ENCODE measurements around the gene SHISA5.

Gene SHISA5

DNA sequence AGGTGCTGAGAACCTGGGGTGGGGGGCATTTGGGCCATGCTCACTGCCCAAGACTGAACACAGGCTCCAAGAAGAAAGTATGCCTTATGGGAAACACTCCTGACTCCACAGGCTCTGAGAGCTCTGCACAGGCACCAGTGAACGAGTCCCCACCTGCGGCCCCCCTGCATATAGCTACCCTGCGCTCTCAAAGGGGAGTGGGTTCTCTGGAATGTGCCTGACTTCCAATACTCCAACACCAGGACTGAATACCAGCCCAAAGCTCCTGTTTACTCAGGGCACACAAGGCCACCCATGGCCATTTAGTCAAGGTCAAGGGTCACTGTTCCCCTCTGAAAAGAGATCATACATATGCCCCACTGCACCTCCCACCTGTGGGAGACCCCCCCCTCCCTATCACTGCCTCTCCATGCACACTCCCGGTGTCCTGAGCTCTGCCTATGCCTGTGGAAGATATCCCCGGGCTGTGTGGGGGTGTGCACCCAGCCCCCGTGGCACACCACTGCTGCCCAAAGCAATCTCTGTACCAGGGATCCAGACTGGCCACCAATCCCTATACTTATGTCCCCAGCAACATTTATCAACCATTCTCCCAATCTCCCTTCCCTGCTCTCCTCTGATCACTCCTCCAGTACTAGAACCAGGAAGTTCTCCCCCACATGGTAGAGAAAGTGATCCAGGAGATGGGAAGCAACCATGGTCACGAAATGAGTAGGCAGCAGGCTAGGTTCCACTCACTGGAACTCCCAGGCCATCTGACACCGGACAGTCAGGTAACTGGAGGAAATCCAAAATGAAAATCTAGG, 72.5 kb downstream of the SHISA5 start:
- Mint-ChIP-seq H3K36me3 (ENCODE audit: low read depth) (peaks cover 5% of the 10 kb centered on the region), H3K27me3 (ENCODE audit: low read depth, poor library complexity) (no peaks in the 10 kb centered on the region)
- TF ChIP-seq, protein P1, sequence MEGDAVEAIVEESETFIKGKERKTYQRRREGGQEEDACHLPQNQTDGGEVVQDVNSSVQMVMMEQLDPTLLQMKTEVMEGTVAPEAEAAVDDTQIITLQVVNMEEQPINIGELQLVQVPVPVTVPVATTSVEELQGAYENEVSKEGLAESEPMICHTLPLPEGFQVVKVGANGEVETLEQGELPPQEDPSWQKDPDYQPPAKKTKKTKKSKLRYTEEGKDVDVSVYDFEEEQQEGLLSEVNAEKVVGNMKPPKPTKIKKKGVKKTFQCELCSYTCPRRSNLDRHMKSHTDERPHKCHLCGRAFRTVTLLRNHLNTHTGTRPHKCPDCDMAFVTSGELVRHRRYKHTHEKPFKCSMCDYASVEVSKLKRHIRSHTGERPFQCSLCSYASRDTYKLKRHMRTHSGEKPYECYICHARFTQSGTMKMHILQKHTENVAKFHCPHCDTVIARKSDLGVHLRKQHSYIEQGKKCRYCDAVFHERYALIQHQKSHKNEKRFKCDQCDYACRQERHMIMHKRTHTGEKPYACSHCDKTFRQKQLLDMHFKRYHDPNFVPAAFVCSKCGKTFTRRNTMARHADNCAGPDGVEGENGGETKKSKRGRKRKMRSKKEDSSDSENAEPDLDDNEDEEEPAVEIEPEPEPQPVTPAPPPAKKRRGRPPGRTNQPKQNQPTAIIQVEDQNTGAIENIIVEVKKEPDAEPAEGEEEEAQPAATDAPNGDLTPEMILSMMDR (IDR thresholded peaks at IDR 0.05): no peak

DNA sequence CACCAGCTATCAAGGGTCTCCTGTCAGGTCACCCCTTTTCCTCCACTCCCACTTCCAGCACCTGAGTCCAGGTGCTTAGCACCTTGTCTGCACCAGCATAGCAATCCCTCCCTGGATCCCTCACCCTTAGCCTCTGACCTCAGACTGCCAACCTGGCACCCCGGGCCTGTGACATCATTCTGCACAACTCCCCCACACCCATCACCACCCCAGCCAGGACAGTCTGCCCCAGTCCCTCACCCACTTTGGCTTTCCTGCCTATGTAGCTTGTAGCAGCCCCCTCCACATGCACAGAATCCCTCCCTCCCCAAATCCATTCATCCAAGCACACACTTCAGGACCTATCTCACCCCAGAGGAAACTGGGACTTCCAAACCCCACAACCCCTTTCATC, 73.3 kb downstream of the SHISA5 start:
- Mint-ChIP-seq H3K9me3 (no peaks in the 10 kb centered on the region), H3K27ac (no peak overlapping the region), H3K36me3 (ENCODE audit: low read depth) (peaks cover 5% of the 10 kb centered on the region), H3K4me1 (peaks cover 46% of the 10 kb centered on the region), H3K27me3 (ENCODE audit: low read depth, poor library complexity) (no peaks in the 10 kb centered on the region), H3K4me3 (peak overlapping the region; percentile 90)
- no peak for DNase-seq
- TF ChIP-seq, protein P1 (IDR thresholded peaks at IDR 0.05): no peak

More for the DNA sequence above, 72.5 kb downstream of the SHISA5 start:
- H3K4me1 Mint-ChIP-seq: peaks cover 39% of the 10 kb centered on the region
- peak overlapping the region; percentile 90 for H3K4me3 Mint-ChIP-seq
- H3K27ac Mint-ChIP-seq: peak overlapping the region; percentile 28
- no peaks in the 10 kb centered on the region for H3K9me3 Mint-ChIP-seq
- no peak for DNase-seq

DNA sequence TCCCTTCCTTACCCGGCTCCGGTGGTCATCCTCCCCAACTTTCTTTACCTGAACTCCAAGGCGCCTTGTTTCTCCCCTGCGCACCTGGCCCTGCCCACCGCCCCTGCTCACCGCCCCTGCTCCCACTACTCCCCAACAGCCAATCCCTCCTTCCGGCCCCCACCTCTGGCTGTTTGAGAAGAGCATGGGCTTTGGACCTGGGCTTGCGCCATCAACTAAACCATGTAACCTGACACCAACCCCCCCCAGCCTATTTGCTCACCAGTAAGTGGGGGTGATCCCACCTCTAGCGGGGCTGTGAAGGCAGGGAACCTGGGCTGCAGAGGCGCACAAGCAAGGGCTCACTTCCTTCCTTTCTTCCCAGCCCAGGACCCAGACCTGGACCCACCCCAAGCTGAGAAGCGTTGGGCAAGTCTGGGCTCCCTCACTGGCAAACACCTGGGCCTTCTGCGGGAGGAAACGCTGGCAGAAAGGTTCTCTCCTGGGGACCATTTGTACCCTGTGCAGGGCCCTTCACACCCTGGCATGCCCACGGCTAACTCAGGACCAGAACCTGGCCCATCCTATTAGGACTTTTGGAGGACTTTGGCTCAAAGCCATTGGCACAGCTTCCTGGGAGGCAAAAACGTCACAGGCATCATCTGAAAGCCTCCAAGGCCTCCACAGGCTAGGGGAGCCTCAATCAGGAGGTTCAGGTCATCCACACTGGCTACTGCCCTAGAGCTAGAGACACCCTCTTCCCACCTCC, 73.8 kb downstream of the SHISA5 start, which contains the start of gene PLXNB1:
Gene PLXNB1, minus strand, starts transcription at position 127 of the 748 bp plus-strand sequence. CDS start 5,475 bp downstream, outside the sequence.
- Mint-ChIP-seq H3K27me3 (ENCODE audit: low read depth, poor library complexity) (no peaks in the 10 kb centered on the region), H3K4me1 (peaks cover 51% of the 10 kb centered on the region), H3K27ac (peak within 1 kb of the TSS; percentile 96), H3K9me3 (no peaks in the 10 kb centered on the region), H3K36me3 (ENCODE audit: low read depth) (peaks cover 5% of the 10 kb centered on the region), H3K4me3 (peak within 1 kb of the TSS; percentile 90)
- TF ChIP-seq, protein P1 (IDR thresholded peaks at IDR 0.05): no peak
- peak; percentile 78 for DNase-seq

DNA sequence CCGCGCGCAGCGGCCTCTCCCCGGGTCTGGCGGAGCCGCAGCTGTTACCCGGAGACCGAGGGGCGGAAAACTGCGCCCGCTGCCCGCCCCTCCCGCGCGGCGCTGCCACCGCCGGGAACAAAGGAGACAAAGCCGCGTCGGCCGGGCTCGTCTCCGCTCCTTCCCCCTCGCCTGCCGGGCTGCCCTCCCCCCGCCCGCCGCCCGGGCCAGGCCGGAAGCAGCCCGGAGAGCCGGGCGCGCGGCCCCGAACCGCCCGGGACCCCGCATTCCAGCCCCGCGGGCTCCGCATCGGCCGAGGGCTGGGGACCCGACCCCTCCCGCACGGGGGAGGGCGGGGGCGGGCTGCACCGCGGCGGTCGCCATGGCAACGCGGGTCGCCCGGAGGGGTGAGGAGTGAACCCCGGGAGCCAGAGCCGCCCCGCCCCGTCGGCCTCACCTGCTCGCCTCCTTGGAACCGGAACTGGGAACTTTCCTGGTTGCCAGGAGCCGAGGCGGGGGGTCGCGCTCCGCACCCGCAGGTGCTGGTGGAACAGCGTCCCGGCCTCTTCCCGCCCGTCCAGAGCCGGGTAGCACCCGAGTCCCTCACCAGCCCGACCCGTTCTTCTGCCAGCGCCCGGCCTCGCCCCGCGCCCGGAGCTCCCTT, 74.5 kb downstream of the SHISA5 start:
- Mint-ChIP-seq H3K27me3 (ENCODE audit: low read depth, poor library complexity) (no peaks in the 10 kb centered on the region), H3K9me3 (no peaks in the 10 kb centered on the region), H3K4me3 (peak overlapping the region; percentile 90), H3K4me1 (peaks cover 58% of the 10 kb centered on the region), H3K27ac (no peak overlapping the region), H3K36me3 (ENCODE audit: low read depth) (peaks cover 5% of the 10 kb centered on the region)
- peak; percentile 82 for DNase-seq
- TF ChIP-seq, protein P1 (IDR thresholded peaks at IDR 0.05): no peak

DNA sequence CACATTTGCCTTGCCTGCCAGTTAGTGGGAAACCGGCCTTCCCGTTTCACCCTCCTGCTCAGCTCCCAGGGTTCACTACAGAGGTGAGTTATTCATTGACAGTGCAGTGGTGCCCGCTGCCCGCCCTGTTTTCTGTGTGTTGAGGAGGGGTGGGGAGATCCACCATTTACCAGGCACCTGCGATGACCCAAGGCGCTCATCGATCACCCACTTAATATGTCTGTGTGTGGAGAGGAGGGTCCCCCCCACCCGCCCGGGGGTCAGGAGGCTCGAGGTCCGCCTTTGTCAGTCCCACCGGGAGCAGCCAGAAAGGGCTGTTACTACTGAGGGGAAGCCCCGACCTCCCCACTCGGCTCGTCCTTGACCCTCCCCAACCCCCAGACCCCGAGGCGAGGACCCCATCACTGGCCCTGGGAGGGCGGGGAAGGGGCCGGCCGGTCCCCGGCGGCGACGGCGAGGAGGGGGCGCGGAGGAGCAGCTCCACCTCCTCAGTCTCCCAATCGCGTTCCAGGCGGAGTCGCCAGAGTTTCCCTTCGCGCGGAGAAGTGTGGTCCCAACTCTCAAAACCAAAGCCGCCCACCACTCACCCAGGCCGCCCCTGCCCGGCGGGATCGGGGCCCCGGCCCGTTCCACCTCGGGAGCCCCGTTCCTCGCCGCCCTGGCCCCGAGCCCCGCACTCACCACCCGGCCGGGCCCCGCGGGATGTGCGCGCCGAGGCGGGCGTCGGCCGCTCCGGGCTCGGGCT, 75.2 kb downstream of the SHISA5 start:
- H3K36me3 Mint-ChIP-seq (ENCODE audit: low read depth): peaks cover 5% of the 10 kb centered on the region
- H3K4me1 Mint-ChIP-seq: peaks cover 60% of the 10 kb centered on the region
- peak overlapping the region; percentile 86 for H3K4me3 Mint-ChIP-seq
- peak; percentile 64 for DNase-seq
- peak overlapping the region; percentile 93 for H3K27ac Mint-ChIP-seq
- TF ChIP-seq, protein P1 (IDR thresholded peaks at IDR 0.05): no peak
- H3K27me3 Mint-ChIP-seq (ENCODE audit: low read depth, poor library complexity): no peaks in the 10 kb centered on the region
- H3K9me3 Mint-ChIP-seq: no peaks in the 10 kb centered on the region
